ENCODE measurements around the gene PTPRK. TPM values are rescaled to one million over a fixed set of nuclear protein-coding genes. Genes with fewer than 3 reads are reported as not detected.

PTPRK gene
- total RNA-seq, 1 donor from 2014 or later, result 50.3 TPM

GRCh38 chr6:128474481-128474880 lies 45.9 kb downstream of the PTPRK start:
- DNase-seq, result no peak
- no peak overlapping the region for H3K4me3 Mint-ChIP-seq (ENCODE audit: unreplicated experiment)
- TF ChIP-seq, protein P1, sequence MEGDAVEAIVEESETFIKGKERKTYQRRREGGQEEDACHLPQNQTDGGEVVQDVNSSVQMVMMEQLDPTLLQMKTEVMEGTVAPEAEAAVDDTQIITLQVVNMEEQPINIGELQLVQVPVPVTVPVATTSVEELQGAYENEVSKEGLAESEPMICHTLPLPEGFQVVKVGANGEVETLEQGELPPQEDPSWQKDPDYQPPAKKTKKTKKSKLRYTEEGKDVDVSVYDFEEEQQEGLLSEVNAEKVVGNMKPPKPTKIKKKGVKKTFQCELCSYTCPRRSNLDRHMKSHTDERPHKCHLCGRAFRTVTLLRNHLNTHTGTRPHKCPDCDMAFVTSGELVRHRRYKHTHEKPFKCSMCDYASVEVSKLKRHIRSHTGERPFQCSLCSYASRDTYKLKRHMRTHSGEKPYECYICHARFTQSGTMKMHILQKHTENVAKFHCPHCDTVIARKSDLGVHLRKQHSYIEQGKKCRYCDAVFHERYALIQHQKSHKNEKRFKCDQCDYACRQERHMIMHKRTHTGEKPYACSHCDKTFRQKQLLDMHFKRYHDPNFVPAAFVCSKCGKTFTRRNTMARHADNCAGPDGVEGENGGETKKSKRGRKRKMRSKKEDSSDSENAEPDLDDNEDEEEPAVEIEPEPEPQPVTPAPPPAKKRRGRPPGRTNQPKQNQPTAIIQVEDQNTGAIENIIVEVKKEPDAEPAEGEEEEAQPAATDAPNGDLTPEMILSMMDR (IDR thresholded peaks at IDR 0.05; ENCODE audit: partially characterized antibody, unreplicated experiment), result no peak
- H3K9me3 Mint-ChIP-seq (ENCODE audit: unreplicated experiment), result no peaks in the 10 kb centered on the region
- no peak overlapping the region for H3K27ac Mint-ChIP-seq (ENCODE audit: unreplicated experiment)
- no peaks in the 10 kb centered on the region for H3K27me3 Mint-ChIP-seq (ENCODE audit: unreplicated experiment)
- H3K4me1 Mint-ChIP-seq (ENCODE audit: low read depth, unreplicated experiment), result no peaks in the 10 kb centered on the region
- H3K36me3 Mint-ChIP-seq (ENCODE audit: unreplicated experiment), result no peaks in the 10 kb centered on the region

DNA sequence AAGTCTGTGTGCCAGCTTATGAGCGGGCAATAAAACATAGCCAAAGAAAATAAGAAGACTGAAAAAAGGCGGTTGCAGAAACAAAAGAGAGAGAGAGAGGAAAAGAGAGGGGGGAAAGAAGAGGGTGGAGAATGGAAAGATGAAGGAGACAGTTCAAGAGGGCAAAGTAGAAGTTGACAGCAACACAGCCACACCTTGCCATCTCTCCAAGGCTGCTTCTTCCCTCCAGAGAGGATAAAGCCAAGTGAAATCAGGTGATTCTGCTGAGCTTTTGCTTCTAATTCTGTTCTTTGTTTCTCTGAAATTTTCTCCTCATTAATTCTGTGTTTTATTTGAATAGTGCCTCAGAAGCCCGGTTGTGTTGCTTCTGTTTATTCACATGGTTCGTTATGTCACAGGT lies 48.5 kb downstream of the PTPRK start:
- TF ChIP-seq, protein P1 (IDR thresholded peaks at IDR 0.05; ENCODE audit: partially characterized antibody, unreplicated experiment), result no peak
- Mint-ChIP-seq H3K4me1 (ENCODE audit: low read depth, unreplicated experiment) (no peaks in the 10 kb centered on the region), H3K36me3 (ENCODE audit: unreplicated experiment) (no peaks in the 10 kb centered on the region), H3K9me3 (ENCODE audit: unreplicated experiment) (no peaks in the 10 kb centered on the region), H3K27me3 (ENCODE audit: unreplicated experiment) (no peaks in the 10 kb centered on the region), H3K27ac (ENCODE audit: unreplicated experiment) (no peak overlapping the region), H3K4me3 (ENCODE audit: unreplicated experiment) (no peak overlapping the region)
- DNase-seq, result no peak

GRCh38 chr6:128465368-128466343 lies 54.7 kb downstream of the PTPRK start:
- DNase-seq, result no peak
- H3K4me3 Mint-ChIP-seq (ENCODE audit: unreplicated experiment), result no peak overlapping the region
- no peaks in the 10 kb centered on the region for H3K9me3 Mint-ChIP-seq (ENCODE audit: unreplicated experiment)
- no peak overlapping the region for H3K27ac Mint-ChIP-seq (ENCODE audit: unreplicated experiment)
- H3K4me1 Mint-ChIP-seq (ENCODE audit: low read depth, unreplicated experiment), result no peaks in the 10 kb centered on the region
- H3K27me3 Mint-ChIP-seq (ENCODE audit: unreplicated experiment), result no peaks in the 10 kb centered on the region
- TF ChIP-seq, protein P1 (IDR thresholded peaks at IDR 0.05; ENCODE audit: partially characterized antibody, unreplicated experiment), result no peak
- H3K36me3 Mint-ChIP-seq (ENCODE audit: unreplicated experiment), result no peaks in the 10 kb centered on the region

GRCh38 chr6:128464790-128465189 lies 55.6 kb downstream of the PTPRK start:
- H3K4me1 Mint-ChIP-seq (ENCODE audit: low read depth, unreplicated experiment), result no peaks in the 10 kb centered on the region
- TF ChIP-seq, protein P1 (IDR thresholded peaks at IDR 0.05; ENCODE audit: partially characterized antibody, unreplicated experiment), result no peak
- no peaks in the 10 kb centered on the region for H3K36me3 Mint-ChIP-seq (ENCODE audit: unreplicated experiment)
- no peak overlapping the region for H3K4me3 Mint-ChIP-seq (ENCODE audit: unreplicated experiment)
- H3K27me3 Mint-ChIP-seq (ENCODE audit: unreplicated experiment), result no peaks in the 10 kb centered on the region
- DNase-seq, result no peak
- H3K27ac Mint-ChIP-seq (ENCODE audit: unreplicated experiment), result no peak overlapping the region
- no peaks in the 10 kb centered on the region for H3K9me3 Mint-ChIP-seq (ENCODE audit: unreplicated experiment)

GRCh38 chr6:128463942-128464341 lies 56.5 kb downstream of the PTPRK start:
- H3K36me3 Mint-ChIP-seq (ENCODE audit: unreplicated experiment), result no peaks in the 10 kb centered on the region
- DNase-seq, result no peak
- no peaks in the 10 kb centered on the region for H3K27me3 Mint-ChIP-seq (ENCODE audit: unreplicated experiment)
- H3K27ac Mint-ChIP-seq (ENCODE audit: unreplicated experiment), result no peak overlapping the region
- no peaks in the 10 kb centered on the region for H3K4me1 Mint-ChIP-seq (ENCODE audit: low read depth, unreplicated experiment)
- TF ChIP-seq, protein P1 (IDR thresholded peaks at IDR 0.05; ENCODE audit: partially characterized antibody, unreplicated experiment), result no peak
- H3K9me3 Mint-ChIP-seq (ENCODE audit: unreplicated experiment), result no peaks in the 10 kb centered on the region
- no peak overlapping the region for H3K4me3 Mint-ChIP-seq (ENCODE audit: unreplicated experiment)

Data from glutamatergic neuron (in vitro differentiated cells).